HG03571 (cell line): Measurements from ENCODE around the gene HMG20A.

Source experiments
- ATAC-seq: cut with Tn5 transposase; IDR thresholded peaks from one replicate; pipeline ENCODE4 v1.9.1; 2021; ENCODE audit not compliant: unreplicated experiment

HMG20A gene

GRCh38 chr15:77473328-77473727 is 52.6 kb downstream of the HMG20A start:
- no peak for ATAC-seq

GRCh38 chr15:77474310-77474988 is 53.8 kb downstream of the HMG20A start:
- no peak for ATAC-seq

- ATAC-seq, result no peak
Measured at GRCh38 chr15:77475001-77475400, 54.3 kb downstream of the HMG20A start.

GRCh38 chr15:77475898-77476297 is 55.2 kb downstream of the HMG20A start:
- no peak for ATAC-seq

GRCh38 chr15:77476995-77477394 is 56.3 kb downstream of the HMG20A start:
- no peak for ATAC-seq

GRCh38 chr15:77478051-77478450 is 57.4 kb downstream of the HMG20A start:
- no peak for ATAC-seq

- no peak for ATAC-seq
Measured at GRCh38 chr15:77479015-77479414, 58.3 kb downstream of the HMG20A start.

- ATAC-seq, result no peak
Measured at GRCh38 chr15:77480859-77481633, 60.4 kb downstream of the HMG20A start.

- no peak for ATAC-seq
Measured at GRCh38 chr15:77481670-77482069, 61.0 kb downstream of the HMG20A start.

GRCh38 chr15:77482570-77482969 is 61.9 kb downstream of the HMG20A start:
- ATAC-seq, result no peak

GRCh38 chr15:77483425-77484140 is 62.9 kb downstream of the HMG20A start:
- no peak for ATAC-seq

- no peak for ATAC-seq
Measured at GRCh38 chr15:77484994-77485393, 64.3 kb downstream of the HMG20A start.

GRCh38 chr15:77486542-77487468 is 66.1 kb downstream of the HMG20A start:
- ATAC-seq, result no peak

GRCh38 chr15:77487469-77487842 is 66.8 kb downstream of the HMG20A start:
- no peak for ATAC-seq

GRCh38 chr15:77487888-77488287 is 67.2 kb downstream of the HMG20A start:
- ATAC-seq, result no peak

- no peak for ATAC-seq
Measured at GRCh38 chr15:77489647-77490046, 69.0 kb downstream of the HMG20A start.

GRCh38 chr15:77493324-77493907 is 72.7 kb downstream of the HMG20A start:
- ATAC-seq, result no peak

- no peak for ATAC-seq
Measured at GRCh38 chr15:77494073-77494867, 73.6 kb downstream of the HMG20A start.

GRCh38 chr15:77494964-77495363 is 74.3 kb downstream of the HMG20A start:
- no peak for ATAC-seq
